IMR-90 (cell line): ENCODE measurements around the gene SH3RF3. TPM values are rescaled to one million over a fixed set of nuclear protein-coding genes. Genes with fewer than 3 reads are reported as not detected.
A peak's percentile ranks its signal among the peaks of the same experiment; 100 is the strongest.

ENCODE experiments used
- ATAC-seq: fragments of 200-7000 bp; cut with Tn5 transposase; 2 replicates; pipeline ENCODE4 v1.9.1; 2020; ENCODE audit warnings: low read depth, mild to moderate bottlenecking, moderate library complexity
- BruUV-seq: library from RNA; stranded (reverse); fragments of 400-500 nt; replicated peaks from 2 replicates; lab custom pipeline; 2021; lab: Mats Ljungman, UMichigan
- CTCF ChIA-PET: fragments of 300-600 bp; formaldehyde crosslinking; extraction: SDS; loops from one replicate; lab custom pipeline; 2021; ENCODE audit warnings: antibody characterized with exemption; lab: Yijun Ruan, JAX
- POLR2A ChIA-PET: fragments of 300-600 bp; sonication (Branson Sonifier 250); formaldehyde crosslinking; loops from one replicate; lab custom pipeline; 2022; ENCODE audit warnings: antibody characterized with exemption; ENCODE audit not compliant: unreplicated experiment; lab: Charles Lee
- DNase-seq: peaks from one replicate; pipeline ENCODE4 v3.0.0; 2013
- H2AFZ ChIP-seq: replicated peaks from 2 replicates; pipeline ENCODE3; 2013; ENCODE audit warnings: low read length, mild to moderate bottlenecking; ENCODE audit not compliant: poor library complexity
- H2AK5ac ChIP-seq: 2 replicates; pipeline ENCODE4 v1.6.1; 2013; ENCODE audit warnings: low read depth, low read length, inconsistent platforms
- H2AK9ac ChIP-seq: replicated peaks from 2 replicates; pipeline ENCODE3; 2013; ENCODE audit warnings: mild to moderate bottlenecking, low read depth, low read length, moderate library complexity; ENCODE audit not compliant: poor library complexity
- H2BK120ac ChIP-seq: 2 replicates; pipeline ENCODE4 v1.6.1; 2013; ENCODE audit warnings: low read depth, low read length, inconsistent platforms
- H2BK15ac ChIP-seq: 3 replicates; pipeline ENCODE4 v1.6.1; 2013; ENCODE audit warnings: low read depth, low read length, inconsistent platforms
- H2BK20ac ChIP-seq: 2 replicates; pipeline ENCODE4 v1.6.1; 2013; ENCODE audit warnings: low read depth, mild to moderate bottlenecking, inconsistent platforms, low read length, moderate library complexity
- H2BK5ac ChIP-seq: 2 replicates; pipeline ENCODE4 v1.6.1; 2013; ENCODE audit warnings: mild to moderate bottlenecking, low read depth, low read length, inconsistent platforms; ENCODE audit not compliant: poor library complexity, severe bottlenecking
- H3K14ac ChIP-seq: replicated peaks from 2 replicates; pipeline ENCODE4 v1.6.1; 2013; ENCODE audit warnings: low read depth, low read length, inconsistent platforms
- H3K18ac ChIP-seq: 2 replicates; pipeline ENCODE4 v1.6.1; 2013; ENCODE audit warnings: low read depth, low read length, control low read depth
- H3K23ac ChIP-seq: 2 replicates; pipeline ENCODE4 v1.6.1; 2013; ENCODE audit warnings: low read depth, low read length, inconsistent platforms
- H3K27ac ChIP-seq: 2 replicates; pipeline ENCODE4 v1.5.1; 2013; ENCODE audit warnings: mild to moderate bottlenecking, control low read depth, low read length; ENCODE audit not compliant: insufficient read depth
- H3K27me3 ChIP-seq: 2 replicates; pipeline ENCODE4 v1.6.1; 2013; ENCODE audit warnings: low read length; ENCODE audit not compliant: control insufficient read depth, insufficient read depth
- H3K36me3 ChIP-seq: 2 replicates; pipeline ENCODE4 v1.6.1; 2013; ENCODE audit warnings: low read length, mixed read lengths; ENCODE audit not compliant: control insufficient read depth, insufficient read depth
- H3K4ac ChIP-seq: 2 replicates; pipeline ENCODE4 v1.6.1; 2013; ENCODE audit warnings: low read depth, low read length, inconsistent platforms
- H3K4me1 ChIP-seq: 2 replicates; pipeline ENCODE4 v1.6.1; 2013; ENCODE audit warnings: low read length, mixed read lengths; ENCODE audit not compliant: control insufficient read depth, insufficient read depth
- H3K4me2 ChIP-seq: 2 replicates; pipeline ENCODE4 v1.6.1; 2013; ENCODE audit warnings: low read depth, mild to moderate bottlenecking, control low read depth, low read length, moderate library complexity
- H3K4me3 ChIP-seq: 2 replicates; pipeline ENCODE4 v1.5.1; 2013; ENCODE audit warnings: low read depth, mild to moderate bottlenecking, control low read depth, low read length, moderate library complexity; ENCODE audit not compliant: insufficient read depth
- H3K56ac ChIP-seq: 2 replicates; pipeline ENCODE4 v1.6.1; 2013; ENCODE audit warnings: low read length, inconsistent platforms; ENCODE audit not compliant: insufficient read depth; ENCODE audit errors: extremely low read depth
- H3K79me1 ChIP-seq, 2 experiments: 2 replicates each; pipeline ENCODE4 v1.6.1; 2013; ENCODE audit warnings: low read length in 2 of 2, inconsistent platforms in 1 of 2, low read depth in 1 of 2
- H3K9ac ChIP-seq: 2 replicates; pipeline ENCODE4 v1.6.1; 2013; ENCODE audit warnings: low read depth, low read length, control low read depth
- H3K9me1 ChIP-seq: 2 replicates; pipeline ENCODE4 v1.6.1; 2013; ENCODE audit warnings: low read length, inconsistent platforms; ENCODE audit not compliant: insufficient read depth
- H3K9me3 ChIP-seq: 2 replicates; pipeline ENCODE4 v1.6.1; 2013; ENCODE audit warnings: low read length; ENCODE audit not compliant: control insufficient read depth, insufficient read depth
- H4K20me1 ChIP-seq: 2 replicates; pipeline ENCODE4 v1.6.1; 2013; ENCODE audit warnings: low read length, inconsistent platforms; ENCODE audit not compliant: insufficient read depth
- H4K5ac ChIP-seq: 2 replicates; pipeline ENCODE4 v1.6.1; 2013; ENCODE audit warnings: mild to moderate bottlenecking, low read depth, low read length, control low read depth
- H4K8ac ChIP-seq, 2 experiments: 2 replicates each; pipeline ENCODE4 v1.6.1; 2013; ENCODE audit warnings: low read depth in 2 of 2, low read length in 2 of 2, control low read depth in 1 of 2, inconsistent platforms in 1 of 2
- H4K91ac ChIP-seq: 2 replicates; pipeline ENCODE4 v1.6.1; 2013; ENCODE audit warnings: low read depth, low read length, inconsistent platforms; ENCODE audit not compliant: insufficient read depth
- BHLHE40 ChIP-seq: fragments of 150-350 bp; IDR thresholded peaks from 2 replicates; pipeline ENCODE4 v1.6.1; 2016; ENCODE audit warnings: mild to moderate bottlenecking, low read depth, low read length
- CEBPB ChIP-seq: IDR thresholded peaks from 2 replicates; pipeline ENCODE4 v1.6.1; 2012; ENCODE audit warnings: low read depth, low read length, improper control_type of control experiment
- CHD1 ChIP-seq: IDR thresholded peaks from 2 replicates; pipeline ENCODE4 v1.6.1; 2012; ENCODE audit warnings: low read depth, low read length, improper control_type of control experiment
- FOS ChIP-seq: fragments of 150-350 bp; IDR thresholded peaks from 2 replicates; pipeline ENCODE4 v1.6.1; 2016; ENCODE audit warnings: low read depth, low read length
- MAFK ChIP-seq: IDR thresholded peaks from 2 replicates; pipeline ENCODE4 v1.6.1; 2012; ENCODE audit warnings: low read depth, low read length, improper control_type of control experiment
- MXI1 ChIP-seq: IDR thresholded peaks from 2 replicates; pipeline ENCODE4 v1.6.1; 2012; ENCODE audit warnings: low read depth, mild to moderate bottlenecking, low read length, moderate library complexity, borderline replicate concordance
- NFE2L2 ChIP-seq: fragments of 150-350 bp; IDR thresholded peaks from 2 replicates; pipeline ENCODE4 v1.6.1; 2016; ENCODE audit warnings: low read depth, mild to moderate bottlenecking, low read length
- POLR2A ChIP-seq: IDR thresholded peaks from 2 replicates; pipeline ENCODE4 v1.6.1; 2012; ENCODE audit warnings: mild to moderate bottlenecking, low read depth, low read length
- RAD21 ChIP-seq: IDR thresholded peaks from 2 replicates; pipeline ENCODE4 v1.6.1; 2012; ENCODE audit warnings: low read length, improper control_type of control experiment
- RCOR1 ChIP-seq: IDR thresholded peaks from 2 replicates; pipeline ENCODE4 v1.6.1; 2012; ENCODE audit warnings: mild to moderate bottlenecking, low read length, improper control_type of control experiment; ENCODE audit not compliant: insufficient replicate concordance
- SMC3 ChIP-seq: fragments of 150-350 bp; IDR thresholded peaks from 2 replicates; pipeline ENCODE4 v1.6.1; 2016; ENCODE audit warnings: low read depth, mild to moderate bottlenecking, antibody characterized with exemption, low read length, moderate library complexity
- WGBS, 2 experiments: methylation state at CpG; one replicate each; pipeline versions ENCODE4 v1.1.5 to v1.1.7; 2013; ENCODE audit warnings: missing lambda C conversion rate in 2 of 2; ENCODE audit not compliant: insufficient read length in 1 of 2; ENCODE audit errors: extremely low coverage in 2 of 2; 5-methylcytosine and 5-hydroxymethylcytosine counted together
- dilution Hi-C: fragments of 300-500 bp; cut with HindIII; formaldehyde crosslinking; loops from one replicate; pipeline ENCODE4 v1.14.3; 2018; ENCODE audit warnings: low sequenced_read_pairs; ENCODE audit not compliant: unreplicated experiment
- in situ Hi-C: fragments of 300-500 bp; cut with MboI; formaldehyde crosslinking; loops from 3 replicates; pipeline ENCODE4 v1.14.3; 2019; ENCODE audit warnings: low sequenced_read_pairs, inconsistent platforms, mixed read lengths
- intact Hi-C: fragments of 100-400 bp; cut with micrococcal nuclease; formaldehyde crosslinking; loops from 2 replicates; pipeline ENCODE4 v1.10.0; 2022
- polyA plus RNA-seq, 3 experiments: library from polyadenylated mRNA; depleted of rRNA; stranded (reverse); fragments of >200 nt; gene quantifications; 2 replicates each; pipeline ENCODE4 v1.2.3, GENCODE V29; 2012; ENCODE audit warnings: low replicate concordance in 1 of 3
- total RNA-seq: library from RNA; depleted of rRNA; stranded (reverse); fragments of >200 nt; gene quantifications from 2 replicates; pipeline ENCODE4 v1.2.3, GENCODE V29; 2012
- TF ChIP-seq, protein P1 (sequence below): fragments of 150-350 bp; IDR thresholded peaks from 2 replicates; pipeline ENCODE4 v1.6.1; 2016; ENCODE audit warnings: low read depth, mild to moderate bottlenecking, low read length, moderate library complexity, borderline replicate concordance
- TF ChIP-seq, protein P2 (sequence below): fragments of 150-350 bp; IDR thresholded peaks from 2 replicates; pipeline ENCODE4 v1.6.1; 2017; ENCODE audit warnings: mild to moderate bottlenecking, antibody characterized with exemption, low read length, low read depth
- TF ChIP-seq, protein P3 (sequence below): conservative IDR thresholded peaks from 2 replicates; pipeline ENCODE4 v1.5.1; 2012; ENCODE audit warnings: mild to moderate bottlenecking, low read depth, low read length, improper control_type of control experiment

Gene SH3RF3
- total and polyA plus RNA-seq, 2 of the 4 experiments (the other 2 are of a cell fraction) = 3.4 to 5.3 TPM

GRCh38 chr2:109487871-109488655 is 359.1 kb downstream of the SH3RF3 start:
- peaks cover 17% of the 10 kb centered on the region for H3K36me3 ChIP-seq
- no peak for DNase-seq
- ChIA-PET CTCF (interaction anchor here (0.5 kb wide), 1 partner anchor 60 kb away, joined by 5 read pairs; no protein-coding TSS in a partner anchor), POLR2A (no interaction called here)
- peak overlapping the region; percentile 91 for H3K4ac ChIP-seq
- H3K9me3 ChIP-seq = no peaks in the 10 kb centered on the region
- peak overlapping the region; percentile 95 for H2AK5ac ChIP-seq
- peak overlapping the region; percentile 89 for H2AK9ac ChIP-seq
- peak overlapping the region; percentile 12 for H2AFZ ChIP-seq
- BruUV-seq = no TSS peak
- in situ Hi-C loops (no loop called here), dilution Hi-C loops (no loop called here), intact Hi-C loops (loop anchor here (1.0 kb wide), 1 partner anchor 41 kb away; no protein-coding TSS in a partner anchor)
- no peaks in the 10 kb centered on the region for H4K20me1 ChIP-seq
- peaks cover 6 to 52% of the 10 kb centered on the region in 2 experiments; a peak in 2 of 4 replicates for H3K79me1 ChIP-seq
- H2BK20ac ChIP-seq = peak overlapping the region; percentile 88
- peak overlapping the region; percentile 88 for H2BK5ac ChIP-seq
- H4K5ac ChIP-seq = peak overlapping the region; percentile 57
- no peak; the same call in 1 of the 2 replicates for ATAC-seq
- peak overlapping the region; percentile 3; the same call in 1 of the 2 replicates for H3K4me2 ChIP-seq
- H3K27me3 ChIP-seq = no peaks in the 10 kb centered on the region
- peak overlapping the region; percentile 87 for H3K14ac ChIP-seq
- peak overlapping the region; percentile 78 for H3K18ac ChIP-seq
- peak overlapping the region; percentile 52 for H2BK15ac ChIP-seq
- peak overlapping the region; percentile 37; the same call in 1 of the 2 replicates for H3K56ac ChIP-seq
- H3K27ac ChIP-seq = peak overlapping the region; percentile 83
- peaks cover 36% of the 10 kb centered on the region for H3K9me1 ChIP-seq
- H2BK120ac ChIP-seq = peak overlapping the region; percentile 91
- 86% methylated on average over 4 of the region's 14 CpGs; no CpG with 5 or more reads in 1 of the 2 experiments for WGBS, 2 experiments
- H3K9ac ChIP-seq = peak overlapping the region; percentile 42
- peak overlapping the region; percentile 70 for H3K23ac ChIP-seq
- H3K4me1 ChIP-seq = peaks cover 30% of the 10 kb centered on the region
- H3K4me3 ChIP-seq = no peak overlapping the region
- H4K91ac ChIP-seq = peak overlapping the region; percentile 92
- peak overlapping the region; percentile 26 to 83 for H4K8ac ChIP-seq
- no peak for TF ChIP-seq SMC3
- TF ChIP-seq CHD1 = no peak
- TF ChIP-seq, protein P1, sequence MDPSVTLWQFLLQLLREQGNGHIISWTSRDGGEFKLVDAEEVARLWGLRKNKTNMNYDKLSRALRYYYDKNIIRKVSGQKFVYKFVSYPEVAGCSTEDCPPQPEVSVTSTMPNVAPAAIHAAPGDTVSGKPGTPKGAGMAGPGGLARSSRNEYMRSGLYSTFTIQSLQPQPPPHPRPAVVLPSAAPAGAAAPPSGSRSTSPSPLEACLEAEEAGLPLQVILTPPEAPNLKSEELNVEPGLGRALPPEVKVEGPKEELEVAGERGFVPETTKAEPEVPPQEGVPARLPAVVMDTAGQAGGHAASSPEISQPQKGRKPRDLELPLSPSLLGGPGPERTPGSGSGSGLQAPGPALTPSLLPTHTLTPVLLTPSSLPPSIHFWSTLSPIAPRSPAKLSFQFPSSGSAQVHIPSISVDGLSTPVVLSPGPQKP = no peak
- TF ChIP-seq, protein P2, sequence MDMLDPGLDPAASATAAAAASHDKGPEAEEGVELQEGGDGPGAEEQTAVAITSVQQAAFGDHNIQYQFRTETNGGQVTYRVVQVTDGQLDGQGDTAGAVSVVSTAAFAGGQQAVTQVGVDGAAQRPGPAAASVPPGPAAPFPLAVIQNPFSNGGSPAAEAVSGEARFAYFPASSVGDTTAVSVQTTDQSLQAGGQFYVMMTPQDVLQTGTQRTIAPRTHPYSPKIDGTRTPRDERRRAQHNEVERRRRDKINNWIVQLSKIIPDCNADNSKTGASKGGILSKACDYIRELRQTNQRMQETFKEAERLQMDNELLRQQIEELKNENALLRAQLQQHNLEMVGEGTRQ = no peak
- TF ChIP-seq MAFK = no peak
- no peak for TF ChIP-seq POLR2A
- TF ChIP-seq NFE2L2 = no peak
- TF ChIP-seq RCOR1 = no peak
- no peak for TF ChIP-seq RAD21
- no peak for TF ChIP-seq CEBPB
- no peak for TF ChIP-seq MXI1
- TF ChIP-seq, protein P3, sequence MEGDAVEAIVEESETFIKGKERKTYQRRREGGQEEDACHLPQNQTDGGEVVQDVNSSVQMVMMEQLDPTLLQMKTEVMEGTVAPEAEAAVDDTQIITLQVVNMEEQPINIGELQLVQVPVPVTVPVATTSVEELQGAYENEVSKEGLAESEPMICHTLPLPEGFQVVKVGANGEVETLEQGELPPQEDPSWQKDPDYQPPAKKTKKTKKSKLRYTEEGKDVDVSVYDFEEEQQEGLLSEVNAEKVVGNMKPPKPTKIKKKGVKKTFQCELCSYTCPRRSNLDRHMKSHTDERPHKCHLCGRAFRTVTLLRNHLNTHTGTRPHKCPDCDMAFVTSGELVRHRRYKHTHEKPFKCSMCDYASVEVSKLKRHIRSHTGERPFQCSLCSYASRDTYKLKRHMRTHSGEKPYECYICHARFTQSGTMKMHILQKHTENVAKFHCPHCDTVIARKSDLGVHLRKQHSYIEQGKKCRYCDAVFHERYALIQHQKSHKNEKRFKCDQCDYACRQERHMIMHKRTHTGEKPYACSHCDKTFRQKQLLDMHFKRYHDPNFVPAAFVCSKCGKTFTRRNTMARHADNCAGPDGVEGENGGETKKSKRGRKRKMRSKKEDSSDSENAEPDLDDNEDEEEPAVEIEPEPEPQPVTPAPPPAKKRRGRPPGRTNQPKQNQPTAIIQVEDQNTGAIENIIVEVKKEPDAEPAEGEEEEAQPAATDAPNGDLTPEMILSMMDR = no peak
- TF ChIP-seq BHLHE40 = no peak
- TF ChIP-seq FOS = no peak
